GM23248 (cell line): ENCODE results near the gene TTC21A. TPM values are rescaled to one million over a fixed set of nuclear protein-coding genes. Genes with fewer than 3 reads are reported as not detected.
A peak's percentile ranks its signal among the peaks of the same experiment; 100 is the strongest.

ENCODE experiments used
- DNase-seq: peaks from one replicate; pipeline ENCODE4 v3.0.0-alpha.2; 2015
- H2AFZ ChIP-seq: fragments of 200-600 bp; sonication (generic); 2 replicates; pipeline ENCODE4 v1.6.1; 2016; ENCODE audit warnings: antibody characterized with exemption
- H3F3A ChIP-seq: fragments of 200-600 bp; sonication (generic); 2 replicates; pipeline ENCODE4 v1.6.1; 2016; ENCODE audit warnings: mild to moderate bottlenecking, antibody characterized with exemption, mixed run types; ENCODE audit not compliant: insufficient read depth
- H3K27ac ChIP-seq: fragments of 200-600 bp; sonication (generic); 2 replicates; pipeline ENCODE4 v1.5.1; 2016; ENCODE audit warnings: mild to moderate bottlenecking
- H3K27me3 ChIP-seq: fragments of 200-600 bp; sonication (generic); replicated peaks from 2 replicates; pipeline ENCODE4 v1.6.1; 2016; ENCODE audit warnings: mild to moderate bottlenecking; ENCODE audit not compliant: insufficient read depth
- H3K36me3 ChIP-seq: fragments of 200-600 bp; sonication (generic); 2 replicates; pipeline ENCODE4 v1.6.1; 2016; ENCODE audit warnings: low read depth, mild to moderate bottlenecking
- H3K4me1 ChIP-seq: fragments of 200-600 bp; sonication (generic); 2 replicates; pipeline ENCODE4 v1.6.1; 2016; ENCODE audit warnings: mild to moderate bottlenecking; ENCODE audit not compliant: insufficient read depth
- H3K4me2 ChIP-seq: fragments of 200-600 bp; sonication (generic); one replicate; pipeline ENCODE4 v1.6.1; 2016; ENCODE audit warnings: mild to moderate bottlenecking; ENCODE audit not compliant: unreplicated experiment
- H3K4me3 ChIP-seq: fragments of 200-600 bp; sonication (generic); 2 replicates; pipeline ENCODE4 v1.5.1; 2016; ENCODE audit warnings: mild to moderate bottlenecking
- H3K79me2 ChIP-seq: fragments of 200-600 bp; sonication (generic); 2 replicates; pipeline ENCODE4 v1.6.1; 2016; ENCODE audit warnings: mild to moderate bottlenecking; ENCODE audit not compliant: insufficient read depth
- H3K9ac ChIP-seq: fragments of 200-600 bp; sonication (generic); 2 replicates; pipeline ENCODE4 v1.6.1; 2016; ENCODE audit warnings: mild to moderate bottlenecking
- H3K9me2 ChIP-seq: fragments of 200-600 bp; sonication (generic); 2 replicates; pipeline ENCODE4 v1.6.1; 2016; ENCODE audit warnings: mixed run types, mild to moderate bottlenecking, moderate library complexity; ENCODE audit not compliant: insufficient read depth
- H3K9me3 ChIP-seq: fragments of 200-600 bp; sonication (generic); one replicate; pipeline ENCODE4 v1.6.1; 2017; ENCODE audit warnings: low read depth
- H4K20me1 ChIP-seq: fragments of 200-600 bp; sonication (generic); 2 replicates; pipeline ENCODE4 v1.6.0; 2016; ENCODE audit not compliant: insufficient read depth
- EZH2 ChIP-seq: fragments of 200-600 bp; sonication (generic); IDR thresholded peaks from 2 replicates; pipeline ENCODE4 v1.6.1; 2018; ENCODE audit warnings: antibody characterized with exemption, mild to moderate bottlenecking; ENCODE audit not compliant: insufficient read depth, poor library complexity, severe bottlenecking
- EZH2phosphoT487 ChIP-seq: fragments of 200-600 bp; sonication (generic); IDR thresholded peaks from 2 replicates; pipeline ENCODE4 v1.6.1; 2018; ENCODE audit warnings: antibody characterized with exemption, moderate library complexity, mild to moderate bottlenecking, low read depth; ENCODE audit not compliant: insufficient read depth
- WGBS, 2 experiments: methylation state at CpG; one replicate each; pipeline ENCODE4 v1.1.6; 2015 to 2017; ENCODE audit warnings: low lambda C conversion rate in 2 of 2, low coverage in 1 of 2; ENCODE audit errors: missing lambda C conversion rate in 2 of 2; 5-methylcytosine and 5-hydroxymethylcytosine counted together
- in situ Hi-C: fragments of 300-500 bp; cut with MboI; formaldehyde crosslinking; loops from 2 replicates; pipeline ENCODE4 v1.15.0; 2020
- polyA plus RNA-seq: library from polyadenylated mRNA; unstranded; fragments of >200 nt; fragmentation: Nextera tagmentation; extraction: Ambion mirVana; gene quantifications from 2 replicates; pipeline ENCODE4 v1.2.1, GENCODE V29; 2016
- total RNA-seq: library from RNA; depleted of rRNA; stranded (reverse); fragments of >200 nt; shearing (Covaris generic); gene quantifications from 2 replicates; pipeline ENCODE4 v1.2.3, GENCODE V29; 2014

TTC21A gene
- total and polyA plus RNA-seq, 2 experiments from 2014 or later: 0.76 to 1.2 TPM

DNA sequence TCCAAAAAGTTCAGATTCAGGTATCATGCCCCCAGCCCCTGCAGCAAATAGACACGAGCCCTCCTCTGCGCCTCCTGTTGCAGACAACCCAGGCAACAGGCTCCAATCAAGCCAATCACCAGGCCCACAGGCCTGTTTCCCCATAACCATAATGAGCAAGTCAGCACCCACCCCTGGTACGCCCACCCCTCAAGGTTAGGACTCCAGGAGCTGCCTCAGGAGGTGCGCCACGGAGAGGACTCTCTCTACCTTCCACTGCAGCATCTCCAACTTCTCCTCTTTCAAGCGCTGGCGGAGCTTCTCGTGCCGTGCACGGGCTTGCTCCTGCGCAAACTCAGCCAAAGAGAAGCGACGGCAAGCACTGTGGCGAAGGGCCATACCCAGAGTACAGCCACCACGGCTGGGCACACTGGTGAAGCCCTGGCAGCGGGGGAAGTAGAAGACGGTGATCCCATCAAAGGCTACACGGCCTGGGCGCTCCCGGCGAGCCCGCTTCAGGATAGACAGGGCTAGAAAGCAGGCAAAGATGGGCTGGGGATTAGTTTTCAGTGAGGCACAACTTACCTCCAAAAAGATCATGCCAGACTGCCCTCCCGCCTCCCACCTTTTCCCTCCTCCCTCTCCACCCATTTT, 37.4 kb downstream of the TTC21A start:
- Histone ChIP-seq H3K4me2 (no peak overlapping the region), H3K4me1 (peaks cover 61% of the 10 kb centered on the region), H3K27ac (no peak overlapping the region), H3K9ac (no peak overlapping the region), H3F3A (peaks cover 52% of the 10 kb centered on the region), H3K79me2 (peaks cover 96% of the 10 kb centered on the region), H3K36me3 (peaks cover 33% of the 10 kb centered on the region), H3K4me3 (no peak overlapping the region), H2AFZ (no peak overlapping the region), H4K20me1 (no peaks in the 10 kb centered on the region; the same call in none of the 2 replicates), H3K9me2 (no peaks in the 10 kb centered on the region), H3K9me3 (no peaks in the 10 kb centered on the region), H3K27me3 (no peaks in the 10 kb centered on the region)
- TF ChIP-seq EZH2phosphoT487 (no peak), EZH2 (no peak)
- 94 to 96% methylated on average over 21 to 23 of the region's 23 CpGs for WGBS, 2 experiments
- in situ Hi-C loops: no loop called here
- no peak for DNase-seq

DNA sequence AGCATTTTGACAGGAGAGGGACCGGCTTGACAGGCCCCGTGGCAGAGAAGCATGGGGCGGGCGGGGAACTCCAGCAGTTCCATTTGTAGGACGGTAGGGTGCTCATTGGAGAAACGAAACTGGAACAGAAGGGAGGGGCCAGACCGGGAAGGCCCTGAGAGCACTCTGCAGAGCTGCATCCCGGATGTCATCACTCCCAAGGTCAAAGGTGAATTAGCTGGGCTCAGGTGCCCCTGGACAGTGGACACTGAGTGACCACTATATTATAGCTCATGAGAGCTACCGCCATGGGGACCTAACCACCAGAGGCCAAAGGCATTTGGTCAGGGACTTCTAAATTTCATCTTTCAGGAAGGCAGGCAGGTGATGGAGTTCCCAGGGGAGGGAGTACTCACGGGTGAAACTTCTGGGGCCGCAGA, 38.6 kb downstream of the TTC21A start:
- Histone ChIP-seq H3K4me2 (no peak overlapping the region), H3K79me2 (peaks cover 95% of the 10 kb centered on the region), H2AFZ (no peak overlapping the region), H3K36me3 (peaks cover 33% of the 10 kb centered on the region), H3K4me1 (peaks cover 62% of the 10 kb centered on the region), H3K9me3 (no peaks in the 10 kb centered on the region), H3K27ac (peak overlapping the region; percentile 99), H3K9me2 (no peaks in the 10 kb centered on the region), H3F3A (peaks cover 54% of the 10 kb centered on the region), H3K4me3 (no peak overlapping the region), H3K9ac (no peak overlapping the region), H3K27me3 (no peaks in the 10 kb centered on the region), H4K20me1 (no peaks in the 10 kb centered on the region; the same call in none of the 2 replicates)
- 53 to 56% methylated on average over 11 of the region's 11 CpGs for WGBS, 2 experiments
- DNase-seq: peak; percentile 54
- in situ Hi-C loops: no loop called here
- no peak for TF ChIP-seq EZH2phosphoT487
- TF ChIP-seq EZH2: no peak

- Histone ChIP-seq H4K20me1 (no peaks in the 10 kb centered on the region; the same call in none of the 2 replicates), H3K36me3 (peaks cover 33% of the 10 kb centered on the region), H3K9me2 (no peaks in the 10 kb centered on the region), H3K4me2 (peak overlapping the region; percentile 88), H3K9ac (peak overlapping the region; percentile 98), H2AFZ (no peak overlapping the region; the same call in 1 of the 2 replicates), H3K4me3 (peak overlapping the region; percentile 48), H3F3A (peaks cover 62% of the 10 kb centered on the region), H3K27ac (peak overlapping the region; percentile 99), H3K27me3 (no peaks in the 10 kb centered on the region), H3K4me1 (peaks cover 62% of the 10 kb centered on the region), H3K9me3 (no peaks in the 10 kb centered on the region), H3K79me2 (peaks cover 93% of the 10 kb centered on the region)
- 10 to 11% methylated on average over 15 of the region's 15 CpGs for WGBS, 2 experiments
- no peak for TF ChIP-seq EZH2
- TF ChIP-seq EZH2phosphoT487: no peak
- in situ Hi-C loops: no loop called here
- DNase-seq: peak; percentile 95
Observed at GRCh38 chr3:39146611-39147591, 39.4 kb downstream of the TTC21A start.

DNA sequence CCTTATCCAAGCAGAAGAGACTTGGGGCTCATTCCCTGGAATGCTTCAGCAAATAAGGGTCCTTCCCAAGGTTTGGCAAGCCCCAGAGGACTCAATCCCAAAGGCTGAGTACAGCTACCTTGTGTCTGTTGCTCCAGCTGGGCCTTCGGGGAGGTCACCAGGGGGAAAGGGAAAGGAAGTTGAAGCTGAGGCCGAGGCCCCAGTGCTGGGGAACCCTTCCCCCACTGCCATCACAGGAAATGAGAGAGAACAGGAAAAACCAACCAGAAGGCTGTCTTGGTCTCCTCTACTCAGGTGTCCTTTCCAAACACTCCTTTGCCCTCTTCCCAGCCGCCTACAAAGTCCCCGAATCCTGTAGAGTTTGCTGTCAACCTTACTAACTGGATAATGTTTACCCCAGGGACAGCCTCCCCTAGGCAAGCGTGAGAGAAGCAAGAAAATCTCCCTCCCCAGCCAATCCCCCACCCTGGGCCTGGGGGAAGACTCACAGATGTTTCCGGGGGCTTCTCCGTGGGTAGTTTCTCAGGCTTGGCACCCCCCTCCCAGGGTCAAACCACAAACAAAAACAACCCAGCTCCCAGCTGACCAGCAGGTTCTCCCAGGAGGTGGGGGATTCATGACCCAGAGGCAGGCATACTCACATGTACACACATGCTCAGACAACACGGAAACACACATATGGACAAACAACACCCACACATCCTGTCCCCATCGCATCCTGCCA, 40.4 kb downstream of the TTC21A start:
- no peak for TF ChIP-seq EZH2
- TF ChIP-seq EZH2phosphoT487: no peak
- Histone ChIP-seq H3K79me2 (peaks cover 84% of the 10 kb centered on the region), H3K27me3 (no peaks in the 10 kb centered on the region), H3K9me2 (no peaks in the 10 kb centered on the region), H4K20me1 (no peaks in the 10 kb centered on the region; the same call in 1 of the 2 replicates), H3K4me1 (peaks cover 62% of the 10 kb centered on the region), H3K4me2 (peak overlapping the region; percentile 88), H3K36me3 (peaks cover 26% of the 10 kb centered on the region), H3K27ac (peak overlapping the region; percentile 99), H3K9me3 (no peaks in the 10 kb centered on the region), H3K9ac (peak overlapping the region; percentile 98), H3F3A (peaks cover 68% of the 10 kb centered on the region), H3K4me3 (peak overlapping the region; percentile 48), H2AFZ (no peak overlapping the region; the same call in 1 of the 2 replicates)
- WGBS, 2 experiments: 23 to 28% methylated on average over 8 to 9 of the region's 9 CpGs
- in situ Hi-C loops: no loop called here
- DNase-seq: peak; percentile 49
